GM23248 (cell line): ENCODE measurements around the gene GRIN2C. TPM values are rescaled to one million over a fixed set of nuclear protein-coding genes. Genes with fewer than 3 reads are reported as not detected.

Experiments used
- DNase-seq: peaks from one replicate; pipeline ENCODE4 v3.0.0-alpha.2; 2015
- H2AFZ ChIP-seq: fragments of 200-600 bp; sonication (generic); 2 replicates; pipeline ENCODE4 v1.6.1; 2016; ENCODE audit warnings: antibody characterized with exemption
- H3F3A ChIP-seq: fragments of 200-600 bp; sonication (generic); 2 replicates; pipeline ENCODE4 v1.6.1; 2016; ENCODE audit warnings: mild to moderate bottlenecking, antibody characterized with exemption, mixed run types; ENCODE audit not compliant: insufficient read depth
- H3K27ac ChIP-seq: fragments of 200-600 bp; sonication (generic); 2 replicates; pipeline ENCODE4 v1.5.1; 2016; ENCODE audit warnings: mild to moderate bottlenecking
- H3K27me3 ChIP-seq: fragments of 200-600 bp; sonication (generic); replicated peaks from 2 replicates; pipeline ENCODE4 v1.6.1; 2016; ENCODE audit warnings: mild to moderate bottlenecking; ENCODE audit not compliant: insufficient read depth
- H3K36me3 ChIP-seq: fragments of 200-600 bp; sonication (generic); 2 replicates; pipeline ENCODE4 v1.6.1; 2016; ENCODE audit warnings: low read depth, mild to moderate bottlenecking
- H3K4me1 ChIP-seq: fragments of 200-600 bp; sonication (generic); 2 replicates; pipeline ENCODE4 v1.6.1; 2016; ENCODE audit warnings: mild to moderate bottlenecking; ENCODE audit not compliant: insufficient read depth
- H3K4me2 ChIP-seq: fragments of 200-600 bp; sonication (generic); one replicate; pipeline ENCODE4 v1.6.1; 2016; ENCODE audit warnings: mild to moderate bottlenecking; ENCODE audit not compliant: unreplicated experiment
- H3K4me3 ChIP-seq: fragments of 200-600 bp; sonication (generic); 2 replicates; pipeline ENCODE4 v1.5.1; 2016; ENCODE audit warnings: mild to moderate bottlenecking
- H3K79me2 ChIP-seq: fragments of 200-600 bp; sonication (generic); 2 replicates; pipeline ENCODE4 v1.6.1; 2016; ENCODE audit warnings: mild to moderate bottlenecking; ENCODE audit not compliant: insufficient read depth
- H3K9ac ChIP-seq: fragments of 200-600 bp; sonication (generic); 2 replicates; pipeline ENCODE4 v1.6.1; 2016; ENCODE audit warnings: mild to moderate bottlenecking
- H3K9me2 ChIP-seq: fragments of 200-600 bp; sonication (generic); 2 replicates; pipeline ENCODE4 v1.6.1; 2016; ENCODE audit warnings: mixed run types, mild to moderate bottlenecking, moderate library complexity; ENCODE audit not compliant: insufficient read depth
- H3K9me3 ChIP-seq: fragments of 200-600 bp; sonication (generic); one replicate; pipeline ENCODE4 v1.6.1; 2017; ENCODE audit warnings: low read depth
- H4K20me1 ChIP-seq: fragments of 200-600 bp; sonication (generic); 2 replicates; pipeline ENCODE4 v1.6.0; 2016; ENCODE audit not compliant: insufficient read depth
- EZH2 ChIP-seq: fragments of 200-600 bp; sonication (generic); IDR thresholded peaks from 2 replicates; pipeline ENCODE4 v1.6.1; 2018; ENCODE audit warnings: antibody characterized with exemption, mild to moderate bottlenecking; ENCODE audit not compliant: insufficient read depth, poor library complexity, severe bottlenecking
- EZH2phosphoT487 ChIP-seq: fragments of 200-600 bp; sonication (generic); IDR thresholded peaks from 2 replicates; pipeline ENCODE4 v1.6.1; 2018; ENCODE audit warnings: antibody characterized with exemption, moderate library complexity, mild to moderate bottlenecking, low read depth; ENCODE audit not compliant: insufficient read depth
- WGBS, 2 experiments: methylation state at CpG; one replicate each; pipeline ENCODE4 v1.1.6; 2015 to 2017; ENCODE audit warnings: low lambda C conversion rate in 2 of 2, low coverage in 1 of 2; ENCODE audit errors: missing lambda C conversion rate in 2 of 2; 5-methylcytosine and 5-hydroxymethylcytosine counted together
- in situ Hi-C: fragments of 300-500 bp; cut with MboI; formaldehyde crosslinking; loops from 2 replicates; pipeline ENCODE4 v1.15.0; 2020
- polyA plus RNA-seq: library from polyadenylated mRNA; unstranded; fragments of >200 nt; fragmentation: Nextera tagmentation; extraction: Ambion mirVana; gene quantifications from 2 replicates; pipeline ENCODE4 v1.2.1, GENCODE V29; 2016
- total RNA-seq: library from RNA; depleted of rRNA; stranded (reverse); fragments of >200 nt; shearing (Covaris generic); gene quantifications from 2 replicates; pipeline ENCODE4 v1.2.3, GENCODE V29; 2014

GRIN2C gene
- total and polyA plus RNA-seq, 2 experiments from 2014 or later: not detected

DNA sequence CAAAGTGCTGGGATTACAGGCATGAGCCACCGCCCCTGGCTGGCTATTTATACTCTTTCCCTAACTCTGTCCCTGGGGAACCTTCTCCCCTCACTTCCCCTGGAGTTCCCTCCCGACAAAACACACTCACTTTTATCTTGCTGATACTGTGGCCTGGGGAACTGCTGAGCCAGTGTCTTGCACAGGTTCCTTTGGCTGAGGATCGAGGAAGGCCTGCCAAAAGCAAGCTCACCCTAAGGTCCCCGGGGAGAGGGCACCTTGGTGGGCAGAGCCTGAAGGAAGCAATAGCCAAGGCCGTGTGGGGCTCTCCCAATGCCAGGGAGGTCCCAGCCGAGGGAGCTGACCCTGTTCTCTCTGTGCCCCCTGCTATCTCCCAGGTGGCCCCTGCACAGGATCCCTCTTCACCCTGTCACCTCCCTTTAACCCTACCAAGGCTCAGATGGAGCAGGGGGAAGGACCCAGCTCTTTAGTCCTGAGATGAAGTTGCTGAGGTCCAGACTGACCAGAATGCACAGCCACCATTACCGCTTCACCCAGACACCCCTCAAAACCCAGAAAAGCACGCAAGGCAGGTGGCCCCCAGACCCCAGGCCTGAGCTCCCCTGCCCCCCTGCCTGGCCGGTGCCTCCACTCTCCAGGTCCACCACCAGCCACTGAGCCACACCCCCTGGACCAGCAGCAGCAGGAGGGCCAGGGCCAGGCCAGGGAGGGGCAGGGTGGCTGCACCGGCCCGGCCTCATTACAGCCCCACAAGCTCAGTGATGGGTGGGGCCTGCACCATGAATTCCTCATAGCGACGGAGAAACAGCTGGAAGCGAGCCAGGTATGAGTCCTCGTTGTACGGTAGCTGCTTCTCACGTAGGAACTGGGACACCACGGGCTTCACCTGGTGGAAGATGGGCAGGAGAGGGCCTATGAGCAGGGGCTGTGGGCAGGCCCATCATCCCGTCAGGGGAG, 18.2 kb upstream of the GRIN2C start:
- no peak overlapping the region for H3K4me2 ChIP-seq
- no peaks in the 10 kb centered on the region for H3K9me3 ChIP-seq
- peaks cover 16% of the 10 kb centered on the region; the same call in 1 of the 2 replicates for H3K27me3 ChIP-seq
- H2AFZ ChIP-seq: no peak overlapping the region
- DNase-seq: peak; percentile 38
- no peak overlapping the region for H3K9ac ChIP-seq
- H3K27ac ChIP-seq: no peak overlapping the region
- no peaks in the 10 kb centered on the region for H3K36me3 ChIP-seq
- 0 out of 2 replicates have a peak, but pooled peaks cover 4% of the 10 kb centered on the region for H3K4me1 ChIP-seq
- in situ Hi-C loops: no loop called here
- WGBS, 2 experiments: 30 to 40% methylated on average over 17 to 19 of the region's 19 CpGs
- no peak overlapping the region for H3K4me3 ChIP-seq
- H3K9me2 ChIP-seq: no peaks in the 10 kb centered on the region
- H3F3A ChIP-seq: no peaks in the 10 kb centered on the region
- H4K20me1 ChIP-seq: no peaks in the 10 kb centered on the region
- no peak for TF ChIP-seq EZH2phosphoT487
- no peak for TF ChIP-seq EZH2
- no peaks in the 10 kb centered on the region for H3K79me2 ChIP-seq

DNA sequence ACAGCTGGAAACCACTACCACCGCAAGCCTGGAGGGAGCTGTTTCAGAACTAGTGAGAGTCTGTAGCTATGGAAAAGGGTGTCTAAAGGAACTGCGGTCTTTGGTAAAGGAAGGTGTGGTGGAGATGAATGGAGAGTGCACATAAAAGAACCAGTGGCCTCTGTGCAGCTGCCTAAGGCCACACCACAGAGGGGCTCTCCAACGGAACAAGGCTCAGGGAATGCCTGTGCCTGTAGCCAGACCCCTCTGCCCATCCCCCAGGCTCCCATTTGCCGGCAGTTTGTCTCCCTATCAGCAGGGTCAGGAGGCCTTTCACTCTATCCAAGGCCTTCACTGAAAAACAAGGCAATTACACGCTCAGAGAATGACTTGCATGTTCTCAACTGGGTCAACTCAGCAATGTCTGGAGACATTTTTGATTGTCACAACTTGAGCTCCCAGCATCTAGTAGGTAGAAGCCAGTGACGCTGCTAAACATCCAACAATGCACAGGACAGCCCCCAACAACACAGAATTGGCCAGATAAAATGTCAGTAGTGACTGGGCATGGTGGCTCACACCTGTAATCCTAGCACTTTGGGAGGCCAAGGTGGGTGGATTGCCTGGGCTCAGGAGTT, 16.4 kb upstream of the GRIN2C start:
- Histone ChIP-seq H3K27ac (no peak overlapping the region), H3K4me3 (no peak overlapping the region), H4K20me1 (no peaks in the 10 kb centered on the region), H3F3A (no peaks in the 10 kb centered on the region), H2AFZ (no peak overlapping the region), H3K9me2 (no peaks in the 10 kb centered on the region), H3K9ac (no peak overlapping the region), H3K36me3 (no peaks in the 10 kb centered on the region), H3K4me1 (0 out of 2 replicates have a peak, but pooled peaks cover 4% of the 10 kb centered on the region), H3K27me3 (peaks cover 5% of the 10 kb centered on the region; the same call in 1 of the 2 replicates), H3K79me2 (0 out of 2 replicates have a peak, but pooled peaks cover 9% of the 10 kb centered on the region), H3K9me3 (no peaks in the 10 kb centered on the region), H3K4me2 (no peak overlapping the region)
- TF ChIP-seq EZH2phosphoT487: no peak
- TF ChIP-seq EZH2: no peak
- no peak for DNase-seq
- WGBS, 2 experiments: 29 to 32% methylated on average over 6 of the region's 6 CpGs
- in situ Hi-C loops: no loop called here

- H3K9me2 ChIP-seq: no peaks in the 10 kb centered on the region
- WGBS, 2 experiments: 36 to 39% methylated on average over 5 of the region's 5 CpGs
- H4K20me1 ChIP-seq: no peaks in the 10 kb centered on the region
- in situ Hi-C loops: no loop called here
- no peak overlapping the region for H3K4me3 ChIP-seq
- H3K4me1 ChIP-seq: 0 out of 2 replicates have a peak, but pooled peaks cover 4% of the 10 kb centered on the region
- no peak overlapping the region for H3K27ac ChIP-seq
- no peak for TF ChIP-seq EZH2phosphoT487
- no peak for TF ChIP-seq EZH2
- no peak overlapping the region for H2AFZ ChIP-seq
- H3K4me2 ChIP-seq: no peak overlapping the region
- no peak for DNase-seq
- H3K9ac ChIP-seq: no peak overlapping the region
- H3K79me2 ChIP-seq: 0 out of 2 replicates have a peak, but pooled peaks cover 9% of the 10 kb centered on the region
- no peaks in the 10 kb centered on the region for H3F3A ChIP-seq
- no peaks in the 10 kb centered on the region for H3K9me3 ChIP-seq
- H3K27me3 ChIP-seq: no peaks in the 10 kb centered on the region
- no peaks in the 10 kb centered on the region for H3K36me3 ChIP-seq
Observed at GRCh38 chr17:74875155-74875976, 15.7 kb upstream of the GRIN2C start.

DNA sequence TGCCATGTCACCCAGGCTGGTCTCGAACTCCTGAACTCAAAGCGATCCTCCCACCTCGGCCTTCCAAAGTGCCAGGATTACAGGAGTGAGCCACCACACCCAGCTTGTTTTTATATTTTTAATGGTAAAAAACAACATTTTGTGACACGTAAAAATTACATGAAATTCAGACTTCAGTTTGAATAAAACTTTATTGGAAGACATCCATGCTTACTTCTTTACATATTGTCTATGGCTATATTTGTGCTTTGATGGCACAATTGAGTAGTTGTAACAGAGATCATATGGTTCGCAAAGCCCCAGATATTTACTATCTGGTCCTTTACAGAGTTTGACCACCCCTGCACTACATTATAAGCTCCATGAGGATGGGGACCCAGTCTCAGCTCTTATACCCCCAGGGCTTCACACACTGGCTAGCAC, 14.9 kb upstream of the GRIN2C start:
- in situ Hi-C loops: no loop called here
- H3K79me2 ChIP-seq: 0 out of 2 replicates have a peak, but pooled peaks cover 9% of the 10 kb centered on the region
- no peaks in the 10 kb centered on the region for H3K9me2 ChIP-seq
- DNase-seq: no peak
- 87 to 88% methylated on average over 5 of the region's 5 CpGs for WGBS, 2 experiments
- no peak overlapping the region for H3K4me2 ChIP-seq
- no peak overlapping the region for H3K4me3 ChIP-seq
- 0 out of 2 replicates have a peak, but pooled peaks cover 4% of the 10 kb centered on the region for H3K4me1 ChIP-seq
- no peaks in the 10 kb centered on the region for H3F3A ChIP-seq
- no peaks in the 10 kb centered on the region for H4K20me1 ChIP-seq
- TF ChIP-seq EZH2 (no peak), EZH2phosphoT487 (no peak)
- no peaks in the 10 kb centered on the region for H3K27me3 ChIP-seq
- no peaks in the 10 kb centered on the region for H3K36me3 ChIP-seq
- H2AFZ ChIP-seq: no peak overlapping the region; the same call in 1 of the 2 replicates
- H3K27ac ChIP-seq: no peak overlapping the region
- no peaks in the 10 kb centered on the region for H3K9me3 ChIP-seq
- no peak overlapping the region for H3K9ac ChIP-seq
